GM04504 (cell line): Measurements from ENCODE around the gene LDLRAD3.
"Not testable (repeated sequence)": the region's sequence is repeated elsewhere in the genome, so short reads cannot be mapped to it uniquely, and the experiment has no call there.

Source experiments
- DNase-seq: peaks from one replicate; pipeline ENCODE4 v3.0.0-alpha.2; 2012; ENCODE audit warnings: low read depth

The LDLRAD3 gene

GRCh38 chr11:36019722-36020121 lies 75.9 kb downstream of the LDLRAD3 start:
- no peak for DNase-seq

DNA sequence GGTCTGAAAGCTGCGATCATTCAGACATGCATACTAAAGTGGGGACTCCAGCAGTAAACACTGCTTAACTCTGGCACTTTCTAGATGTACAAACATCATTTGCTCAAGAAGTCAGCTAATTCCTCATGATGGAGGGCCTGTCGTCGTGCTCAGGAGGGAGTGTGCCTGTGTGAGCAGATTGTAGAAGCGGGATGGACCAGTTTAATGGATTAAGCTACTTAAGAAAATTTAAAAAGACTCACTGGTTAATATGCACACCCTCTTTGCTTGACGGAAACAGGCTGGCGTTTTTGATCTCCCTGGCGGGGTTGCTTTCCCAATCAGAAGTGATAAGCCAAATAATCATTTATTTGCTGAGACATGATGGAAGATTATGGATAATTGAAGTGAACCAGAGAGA lies 79.0 kb downstream of the LDLRAD3 start:
- DNase-seq, result no peak

DNA sequence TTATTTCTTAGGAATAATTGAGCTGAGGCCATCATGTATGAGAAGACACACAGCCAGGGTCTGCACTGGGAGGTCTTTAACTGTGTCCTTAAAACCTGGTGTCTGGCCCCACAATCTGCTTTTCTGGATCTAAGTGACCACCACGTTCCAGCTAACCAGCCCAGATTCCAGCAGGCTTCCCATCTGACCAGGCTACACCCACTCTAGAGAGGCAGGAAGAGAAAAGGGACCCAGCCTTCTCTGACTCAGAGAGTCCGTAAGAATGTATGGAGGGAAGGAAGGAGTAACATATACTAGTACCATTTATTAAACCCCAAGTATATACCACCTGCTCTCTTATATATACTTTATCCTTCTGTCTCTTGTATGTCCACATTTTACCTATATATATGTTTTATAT lies 80.1 kb downstream of the LDLRAD3 start:
- DNase-seq, result no peak

DNA sequence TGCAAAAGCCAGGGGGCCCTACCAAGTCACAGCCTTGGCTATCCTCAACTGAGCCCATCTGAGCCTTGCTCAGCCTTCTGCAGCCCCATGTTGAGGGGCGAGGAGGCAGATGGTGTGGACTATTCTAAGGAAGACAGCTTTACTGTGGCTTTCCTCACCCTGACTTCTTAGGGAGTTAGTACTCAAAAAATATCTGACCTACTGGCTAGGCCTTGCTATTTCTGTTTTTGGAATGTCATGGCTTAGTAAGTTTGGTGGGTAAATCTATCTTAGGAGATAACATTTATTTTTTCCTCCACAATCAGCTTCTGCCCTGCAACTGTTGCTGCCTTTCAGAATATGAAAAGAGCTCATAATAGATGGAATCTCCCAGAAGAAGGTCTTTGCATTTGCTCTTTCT lies 80.9 kb downstream of the LDLRAD3 start:
- DNase-seq, result no peak

- DNase-seq, result no peak
Observed at GRCh38 chr11:36026315-36026968, 82.6 kb downstream of the LDLRAD3 start.

DNA sequence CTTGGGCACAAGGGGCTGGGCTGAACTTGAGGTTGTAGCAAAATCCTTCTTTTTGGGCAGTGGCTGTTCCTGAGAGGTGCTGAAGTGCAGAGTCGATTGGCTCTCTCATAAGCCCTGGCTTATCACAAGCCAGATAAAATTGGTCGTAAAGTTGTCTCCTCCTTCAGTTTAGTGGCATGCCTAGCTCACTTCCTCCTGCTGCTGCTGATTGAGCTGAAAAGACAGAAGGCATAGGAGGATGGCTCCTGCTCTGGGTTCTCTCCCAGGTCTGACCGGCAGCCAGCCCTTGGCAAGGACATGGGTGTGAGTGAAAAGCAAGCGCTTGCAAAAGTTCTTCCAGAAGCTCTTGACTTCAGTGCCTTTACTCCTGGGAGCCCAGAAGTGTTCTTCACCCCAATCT lies 83.9 kb downstream of the LDLRAD3 start:
- DNase-seq, result no peak

GRCh38 chr11:36029616-36030015 lies 85.8 kb downstream of the LDLRAD3 start:
- DNase-seq, result no peak

- DNase-seq, result peak; percentile 71
Observed at GRCh38 chr11:36030731-36031281, 86.9 kb downstream of the LDLRAD3 start.

GRCh38 chr11:36033082-36033751 lies 89.4 kb downstream of the LDLRAD3 start:
- DNase-seq, result no peak

DNA sequence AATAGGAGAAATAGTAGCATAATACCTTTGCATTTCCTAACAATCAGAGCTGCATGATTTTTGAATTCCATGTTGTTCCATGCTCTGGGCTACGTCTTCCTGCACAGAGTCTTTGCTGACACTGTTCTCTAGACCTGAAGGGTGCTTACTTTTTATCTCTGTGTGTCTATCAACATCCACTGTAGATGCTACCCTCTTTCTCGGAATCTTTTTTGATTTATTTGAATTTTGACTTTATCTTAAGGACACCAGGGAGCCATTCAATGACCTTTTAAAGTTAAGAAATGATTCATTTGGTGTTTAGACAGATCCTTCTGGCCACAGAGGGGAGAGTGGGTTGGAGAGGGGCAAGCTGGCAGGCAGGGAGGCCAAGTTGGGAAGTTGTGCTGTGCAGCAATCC lies 90.1 kb downstream of the LDLRAD3 start:
- DNase-seq, result no peak

GRCh38 chr11:36034551-36035331 lies 90.9 kb downstream of the LDLRAD3 start:
- DNase-seq, result peak; percentile 59

GRCh38 chr11:36035454-36035853 lies 91.6 kb downstream of the LDLRAD3 start:
- no peak for DNase-seq

DNA sequence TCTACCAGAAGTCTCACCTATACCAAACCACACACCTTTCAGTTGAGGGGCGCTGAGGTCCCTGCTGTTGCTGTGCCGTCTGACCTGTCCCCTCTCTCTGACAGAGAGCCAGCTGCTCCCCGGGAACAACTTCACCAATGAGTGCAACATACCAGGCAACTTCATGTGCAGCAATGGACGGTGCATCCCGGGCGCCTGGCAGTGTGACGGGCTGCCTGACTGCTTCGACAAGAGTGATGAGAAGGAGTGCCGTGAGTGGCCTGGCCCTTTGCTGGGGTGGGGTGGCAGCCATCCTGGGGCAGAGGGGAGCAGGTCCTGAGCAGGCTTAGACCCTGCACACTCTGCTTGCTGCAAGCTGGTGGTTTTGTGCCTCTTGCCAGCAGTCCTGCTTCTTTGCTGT lies 92.1 kb downstream of the LDLRAD3 start:
- DNase-seq, result no peak

DNA sequence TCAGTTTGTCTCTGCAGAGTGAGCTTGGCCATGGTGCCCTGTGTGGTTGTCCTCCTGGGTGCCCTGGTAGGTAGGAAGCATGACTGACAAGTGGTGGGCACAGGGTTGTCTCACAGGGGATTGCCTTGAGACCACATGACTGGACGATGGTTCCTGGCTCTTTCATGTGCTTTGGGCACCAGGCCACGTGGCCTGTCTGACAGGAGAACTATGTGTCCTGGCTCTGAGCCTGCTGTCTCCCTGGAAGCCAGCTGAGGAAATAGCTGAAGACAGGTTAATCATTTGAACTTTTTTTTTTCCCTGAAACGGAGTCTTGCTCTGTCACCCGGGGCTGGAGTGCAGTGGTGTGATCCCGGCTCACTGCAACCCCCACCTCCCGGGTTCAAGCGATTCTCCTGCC lies 93.2 kb downstream of the LDLRAD3 start:
- no peak for DNase-seq

DNA sequence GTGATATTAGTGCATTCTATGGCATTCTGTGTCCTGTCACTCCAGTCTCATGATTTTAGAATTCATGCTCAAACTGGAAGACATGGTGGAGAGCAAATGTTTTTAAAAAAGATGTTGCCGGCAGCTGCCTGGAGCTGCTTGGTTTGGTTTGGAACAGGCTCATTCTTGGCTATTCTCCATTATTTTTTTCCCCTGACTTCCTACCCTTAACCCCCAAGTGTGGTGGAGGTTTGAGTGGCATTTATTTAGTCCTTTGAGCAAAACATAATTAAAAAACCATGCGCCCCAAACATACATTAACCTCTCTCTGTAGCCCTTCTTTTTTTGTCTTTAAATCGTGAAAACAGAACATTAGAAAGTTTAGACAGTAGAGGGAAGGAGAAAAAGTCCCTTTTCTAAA lies 94.7 kb downstream of the LDLRAD3 start:
- no peak for DNase-seq

- no peak for DNase-seq
Observed at GRCh38 chr11:36039471-36039870, 95.6 kb downstream of the LDLRAD3 start.

- DNase-seq, result no peak
Observed at GRCh38 chr11:36041988-36042611, 98.2 kb downstream of the LDLRAD3 start.

GRCh38 chr11:36044636-36045035 lies 100.8 kb downstream of the LDLRAD3 start:
- no peak for DNase-seq

DNA sequence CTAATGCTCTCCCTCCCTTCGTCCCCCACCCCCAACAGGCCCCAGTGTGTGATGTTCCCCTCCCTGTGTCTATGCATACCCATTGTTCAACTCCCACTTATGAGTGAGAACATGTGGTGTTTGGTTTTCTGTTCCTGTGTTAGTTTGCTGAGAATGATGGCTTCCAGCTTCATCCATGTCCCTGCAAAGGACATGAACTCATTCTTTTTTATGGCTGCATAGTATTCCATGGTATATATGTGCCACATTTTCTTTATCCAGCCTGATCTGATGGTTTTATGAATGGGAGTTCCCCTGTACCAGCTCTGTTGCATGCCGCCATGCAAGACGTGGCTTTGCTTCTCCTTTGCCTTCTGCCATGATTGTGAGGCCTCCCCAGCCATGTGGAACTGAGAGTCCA lies 102.1 kb downstream of the LDLRAD3 start:
- DNase-seq, result not testable (repeated sequence)

GRCh38 chr11:36046932-36047331 lies 103.1 kb downstream of the LDLRAD3 start:
- no peak for DNase-seq

DNA sequence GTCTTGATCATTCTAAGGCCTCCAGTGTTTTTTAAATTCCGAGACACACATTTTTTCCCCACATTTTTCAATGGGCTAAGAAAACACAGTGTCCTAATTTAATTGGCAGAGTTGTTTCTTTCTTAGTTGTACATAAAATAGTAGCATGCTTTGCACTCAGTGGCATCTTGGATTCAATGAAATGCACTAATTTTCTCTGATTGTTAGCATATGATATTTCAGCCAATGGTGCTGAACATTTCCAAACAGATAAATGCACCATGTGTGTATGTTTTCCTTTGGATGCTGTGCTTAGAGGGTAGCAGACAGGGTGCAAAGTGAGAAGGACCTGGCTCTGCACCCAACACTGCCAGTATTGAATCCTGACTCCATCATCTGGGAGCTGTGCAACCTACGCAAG lies 103.5 kb downstream of the LDLRAD3 start:
- DNase-seq, result no peak

- DNase-seq, result no peak
Observed at GRCh38 chr11:36048496-36049247, 104.8 kb downstream of the LDLRAD3 start.
